NCI-H226 (cell line): ENCODE measurements around the gene CCNG1.
A peak's percentile ranks its signal among the peaks of the same experiment; 100 is the strongest.
"Not testable (repeated sequence)": the region's sequence is repeated elsewhere in the genome, so short reads cannot be mapped to it uniquely, and the experiment has no call there.

Source experiments
- DNase-seq: peaks from one replicate; pipeline ENCODE4 v3.0.0-alpha.2; 2015

The CCNG1 gene, protein sequence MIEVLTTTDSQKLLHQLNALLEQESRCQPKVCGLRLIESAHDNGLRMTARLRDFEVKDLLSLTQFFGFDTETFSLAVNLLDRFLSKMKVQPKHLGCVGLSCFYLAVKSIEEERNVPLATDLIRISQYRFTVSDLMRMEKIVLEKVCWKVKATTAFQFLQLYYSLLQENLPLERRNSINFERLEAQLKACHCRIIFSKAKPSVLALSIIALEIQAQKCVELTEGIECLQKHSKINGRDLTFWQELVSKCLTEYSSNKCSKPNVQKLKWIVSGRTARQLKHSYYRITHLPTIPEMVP

DNA sequence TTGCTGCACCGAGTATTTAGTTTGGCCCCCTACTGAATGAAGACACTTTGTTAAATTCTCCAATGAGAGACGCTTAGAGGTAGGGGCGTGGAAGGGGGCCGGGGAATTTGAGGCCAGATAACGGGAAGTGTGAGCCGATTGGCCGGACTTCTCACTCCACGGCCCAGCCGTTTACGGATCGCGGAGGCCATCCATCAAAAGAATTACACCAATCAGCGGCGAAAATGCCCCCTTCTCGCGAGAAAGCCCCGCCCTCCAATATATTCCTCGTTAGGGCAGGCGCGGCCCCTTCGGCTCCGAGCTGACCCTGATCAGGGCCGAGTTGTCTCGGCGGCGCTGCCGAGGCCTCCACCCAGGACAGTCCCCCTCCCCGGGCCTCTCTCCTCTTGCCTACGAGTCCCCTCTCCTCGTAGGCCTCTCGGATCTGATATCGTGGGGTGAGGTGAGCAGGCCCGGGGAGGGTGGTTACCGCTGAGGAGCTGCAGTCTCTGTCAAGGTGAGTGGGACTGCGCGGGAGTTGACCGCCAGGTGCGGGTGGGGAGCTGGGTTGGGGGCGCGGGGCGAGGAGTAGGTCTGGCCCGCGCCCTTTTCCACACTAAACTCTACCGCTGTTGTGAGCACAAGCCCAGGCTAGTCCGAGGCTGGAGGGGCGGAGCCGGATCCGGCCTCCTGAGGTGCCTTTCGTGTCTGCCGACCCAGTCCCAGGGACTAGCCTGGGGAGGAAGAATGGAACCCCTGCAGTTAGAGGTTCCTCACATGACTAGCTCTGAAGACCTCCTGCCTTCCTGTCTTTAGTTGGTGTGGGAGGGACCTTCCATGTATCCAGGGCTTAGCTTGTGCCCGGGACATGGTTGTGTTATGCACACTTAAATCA, at the start of gene CCNG1:
Gene CCNG1 (plus strand): TSS at position 287 of the 874 bp plus-strand sequence. CDS start 1,662 bp downstream, outside the sequence.
- DNase-seq: peak; percentile 96

DNA sequence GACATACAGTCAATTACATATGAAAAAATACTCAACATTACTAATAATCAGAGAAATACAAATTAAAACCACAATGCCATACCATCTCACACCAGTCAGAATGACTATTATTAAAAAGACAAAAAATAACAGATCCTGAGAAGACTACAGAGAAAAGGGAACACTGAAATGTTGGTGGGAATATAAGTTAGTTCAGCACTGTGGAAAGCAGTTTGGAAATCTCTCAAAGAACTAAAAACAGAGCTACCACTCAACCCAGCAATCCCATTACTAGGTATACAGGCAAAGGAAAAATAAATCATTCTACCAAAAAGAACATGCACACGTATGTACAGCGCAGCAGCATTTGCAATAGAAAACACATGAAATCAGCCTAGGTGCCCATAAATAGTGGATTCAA, 41.6 kb upstream of the CCNG1 start:
- no peak for DNase-seq

DNA sequence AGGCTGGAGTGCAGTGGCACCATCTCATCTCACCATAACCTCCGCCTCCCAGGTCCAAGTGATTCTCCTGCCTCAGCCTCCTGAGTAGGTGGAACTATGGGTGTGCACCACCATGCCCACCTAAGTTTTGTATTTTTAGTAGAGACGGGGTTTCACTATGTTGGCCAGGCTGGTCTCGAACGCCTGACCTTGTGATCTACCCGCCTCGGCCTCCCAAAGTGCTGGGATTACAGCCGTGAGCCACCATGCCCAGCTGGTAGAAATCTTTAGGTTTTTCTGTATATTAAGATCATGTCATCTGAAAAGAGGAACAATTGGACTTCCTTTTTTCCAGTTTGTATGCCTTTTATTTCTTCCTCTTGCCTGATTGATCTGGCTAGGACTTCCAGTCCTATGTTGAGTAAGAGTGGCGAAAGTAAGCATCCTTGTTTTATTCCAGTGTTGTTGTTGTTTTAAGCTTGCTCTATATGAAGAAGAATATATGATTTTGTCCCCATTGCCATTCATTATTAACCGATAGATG, 40.5 kb upstream of the CCNG1 start:
- not testable (repeated sequence) for DNase-seq

DNA sequence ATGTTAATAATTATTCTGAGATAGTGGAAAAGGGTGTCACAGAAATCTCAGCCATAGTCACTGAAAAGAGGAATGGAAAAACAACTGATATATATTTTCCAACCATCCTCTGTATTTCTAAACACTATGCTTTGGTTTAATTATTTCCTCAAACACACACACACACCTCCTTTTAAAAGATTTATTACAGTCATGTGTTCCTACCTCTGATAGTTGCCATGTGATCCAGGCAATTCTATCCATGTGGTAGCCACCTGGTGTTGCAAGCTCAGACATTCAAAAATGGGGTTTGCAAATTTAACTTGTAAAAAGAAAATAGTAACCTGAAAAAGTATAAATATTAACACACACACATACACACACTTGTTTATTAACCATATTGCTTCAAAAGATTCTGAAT, 40.0 kb upstream of the CCNG1 start:
- no peak for DNase-seq

DNA sequence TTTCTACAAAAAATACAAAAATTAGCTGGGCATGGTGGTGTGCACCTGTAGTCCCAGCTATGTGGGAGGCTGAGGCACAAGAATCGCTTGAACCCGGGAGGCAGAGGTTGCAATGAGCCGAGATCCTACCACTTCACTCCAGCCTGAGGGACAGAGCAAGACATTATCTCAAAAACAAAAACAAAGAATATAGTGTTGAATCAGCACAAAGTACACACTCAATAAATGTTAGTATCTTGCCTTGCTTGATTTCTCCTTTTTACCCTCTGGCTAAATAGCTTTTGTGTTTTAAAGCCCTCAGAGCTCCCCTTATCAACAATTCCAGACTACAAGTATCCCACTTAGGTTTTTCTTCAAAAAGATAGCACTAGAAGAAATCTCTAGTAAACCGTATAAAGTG, 37.5 kb upstream of the CCNG1 start:
- DNase-seq: no peak

DNA sequence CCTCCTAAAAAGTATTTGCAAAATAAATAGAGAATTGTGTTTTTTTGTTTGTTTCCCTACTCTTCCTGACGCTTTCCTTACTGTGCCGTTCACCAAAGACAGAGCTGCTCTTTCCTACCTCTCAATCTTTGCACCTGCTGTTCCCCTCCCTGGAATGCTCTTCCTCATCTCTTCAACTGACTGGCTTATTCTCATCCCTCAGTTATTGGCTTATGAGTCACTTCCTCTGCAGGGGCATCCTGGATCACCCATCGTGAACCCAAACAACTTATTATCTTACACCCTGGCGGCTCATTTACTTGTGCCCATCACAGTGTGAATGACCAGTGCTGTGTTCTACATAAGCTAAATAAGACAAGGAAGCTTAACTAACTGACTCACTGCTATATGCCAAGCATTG, 36.1 kb upstream of the CCNG1 start:
- DNase-seq: no peak

DNA sequence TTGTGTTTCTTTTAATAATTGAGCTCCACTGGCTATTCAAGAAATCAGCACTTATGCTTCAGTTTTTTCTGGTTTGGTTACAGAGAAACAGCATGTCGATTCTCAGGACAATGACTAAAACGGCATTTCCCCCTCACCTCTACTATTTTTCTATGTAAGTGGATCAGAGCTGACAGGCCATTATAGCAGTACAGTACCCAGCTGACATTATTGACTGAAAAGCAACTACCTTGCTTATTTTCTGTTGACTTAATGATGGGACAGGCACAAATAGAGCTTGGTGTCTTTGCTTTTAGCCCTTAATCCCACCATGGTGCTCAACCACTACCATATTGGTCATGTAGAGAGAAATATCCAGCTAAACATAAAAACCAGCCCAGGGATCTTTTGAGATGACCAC, 35.4 kb upstream of the CCNG1 start:
- no peak for DNase-seq

DNA sequence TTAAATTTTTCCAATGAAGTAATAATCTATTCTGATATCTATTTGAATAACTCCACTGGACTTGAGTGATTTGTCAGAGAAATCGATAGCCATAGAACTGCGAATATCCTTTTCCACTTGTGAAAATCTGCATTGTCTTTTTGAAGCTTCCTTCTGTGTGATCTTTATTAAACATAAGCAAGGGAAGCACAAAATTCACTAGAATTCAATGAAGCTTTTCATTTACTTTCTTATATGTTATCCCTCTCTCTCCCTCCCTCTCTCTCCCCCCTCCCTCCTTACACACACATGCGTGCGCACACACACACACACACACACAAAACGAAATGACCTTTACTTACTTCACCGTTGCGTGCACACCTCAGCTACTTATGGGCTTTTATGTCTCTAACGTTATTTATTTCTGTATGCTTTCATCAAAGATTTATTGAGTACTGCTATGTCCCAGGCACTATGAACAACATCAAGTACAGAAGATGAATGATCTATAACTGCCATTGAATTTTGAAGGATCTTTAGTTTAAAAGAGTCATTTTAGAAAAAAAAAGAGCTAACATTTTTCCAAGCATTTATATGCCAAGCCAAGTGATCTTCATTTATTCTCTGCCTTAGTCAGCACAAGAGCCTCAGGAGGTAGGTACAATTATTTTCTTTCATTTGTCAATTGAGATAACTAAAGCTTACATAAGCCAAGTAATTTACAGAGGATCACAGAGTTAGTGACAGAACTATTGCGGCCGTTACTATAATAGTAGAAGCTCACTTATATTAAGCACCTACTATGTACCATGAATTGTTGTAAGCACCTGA, 32.8 kb upstream of the CCNG1 start:
- no peak for DNase-seq

DNA sequence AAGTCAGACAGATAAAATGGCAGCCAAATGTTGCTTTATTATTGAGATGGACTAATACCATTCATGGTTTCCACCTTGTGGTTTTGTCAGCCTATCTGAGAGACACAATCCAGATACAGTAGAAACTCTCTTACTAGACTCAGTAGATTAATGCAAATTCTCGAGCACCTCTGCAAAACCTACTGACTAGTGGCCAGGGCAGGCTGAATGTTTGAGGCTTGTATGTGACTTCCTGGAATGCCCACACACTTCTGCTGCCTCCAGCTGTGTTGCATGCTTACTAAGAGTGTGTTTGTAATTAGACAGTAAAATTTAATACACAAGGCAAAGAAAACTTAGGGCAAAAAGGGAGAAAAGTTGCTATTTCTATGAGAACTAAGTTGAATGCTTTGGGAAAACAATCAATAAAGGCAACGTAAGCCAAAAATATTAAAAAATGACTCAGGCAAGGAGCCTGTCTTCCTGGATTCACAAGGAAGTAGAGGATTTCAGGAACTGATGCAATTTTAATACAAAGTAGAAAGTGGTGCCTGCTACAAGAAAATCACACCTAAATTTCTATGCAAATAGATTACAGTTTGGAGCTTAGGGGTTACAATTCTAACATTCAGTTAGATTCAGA, 30.2 kb upstream of the CCNG1 start:
- DNase-seq: no peak

DNA sequence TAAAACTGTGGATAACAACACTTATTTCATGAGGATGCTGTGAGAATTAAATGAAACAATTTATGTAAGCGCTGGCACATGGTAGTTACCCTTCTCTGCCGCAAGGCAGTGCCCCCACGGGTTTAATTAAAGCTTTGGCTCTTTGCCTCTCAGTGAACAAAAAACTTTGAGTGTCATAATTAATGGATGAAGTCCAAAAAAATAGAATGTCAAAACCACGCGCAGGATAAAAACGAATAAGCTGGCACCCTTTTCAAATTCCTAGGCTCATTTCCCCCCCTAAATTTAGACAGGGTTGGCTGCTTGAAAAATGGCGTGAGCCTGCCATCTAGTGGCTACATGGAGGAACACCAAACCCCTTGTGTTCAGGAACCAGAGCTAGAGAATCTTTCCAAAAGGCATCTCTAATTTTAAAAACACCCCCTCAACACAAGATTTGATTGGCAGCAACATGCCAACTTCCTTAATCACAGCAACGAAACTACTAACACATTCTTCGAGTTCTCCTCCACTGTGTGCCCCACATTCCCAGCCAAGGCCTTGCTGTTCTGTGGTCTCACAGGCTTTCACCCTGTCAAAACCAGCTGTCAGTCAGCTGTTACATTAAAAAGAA, 29.0 kb upstream of the CCNG1 start:
- peak; percentile 20 for DNase-seq

DNA sequence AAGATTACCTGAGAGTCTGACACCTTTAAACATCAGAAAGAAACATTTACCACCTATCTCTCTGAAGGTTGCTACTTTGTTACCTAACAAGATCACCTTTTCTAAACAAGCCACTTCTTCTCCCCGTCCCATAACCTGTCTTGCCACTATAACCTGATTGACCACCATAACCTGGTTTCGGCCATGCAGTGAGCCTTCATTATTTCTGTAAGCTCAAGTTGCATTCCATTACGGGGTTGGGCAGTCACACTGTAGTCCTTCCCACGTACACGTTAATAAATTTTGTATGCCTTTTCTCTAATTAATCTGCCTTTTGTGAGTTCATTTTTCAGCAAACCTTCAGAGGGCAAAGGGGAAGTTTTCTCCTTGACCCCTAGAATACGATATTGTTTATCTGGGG, 28.0 kb upstream of the CCNG1 start:
- DNase-seq: no peak

DNA sequence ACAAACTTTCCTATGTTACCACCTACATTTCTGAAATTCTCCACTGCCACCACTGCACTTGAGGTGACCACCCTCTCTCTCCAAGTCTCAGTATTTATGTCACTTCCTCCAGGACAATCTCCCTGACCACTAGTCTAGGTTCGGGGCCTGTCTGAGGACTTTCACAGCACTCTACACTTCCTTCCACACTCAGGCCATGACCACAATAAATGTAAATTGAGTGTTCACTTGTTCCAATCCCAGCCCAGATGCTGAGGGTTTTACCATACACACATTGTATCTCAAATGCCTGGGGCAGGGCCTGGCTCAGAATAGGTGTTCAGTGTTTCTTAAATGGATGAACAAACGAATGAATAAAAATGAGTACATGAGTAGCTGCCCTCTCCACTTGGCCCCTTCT, 26.9 kb upstream of the CCNG1 start:
- no peak for DNase-seq

DNA sequence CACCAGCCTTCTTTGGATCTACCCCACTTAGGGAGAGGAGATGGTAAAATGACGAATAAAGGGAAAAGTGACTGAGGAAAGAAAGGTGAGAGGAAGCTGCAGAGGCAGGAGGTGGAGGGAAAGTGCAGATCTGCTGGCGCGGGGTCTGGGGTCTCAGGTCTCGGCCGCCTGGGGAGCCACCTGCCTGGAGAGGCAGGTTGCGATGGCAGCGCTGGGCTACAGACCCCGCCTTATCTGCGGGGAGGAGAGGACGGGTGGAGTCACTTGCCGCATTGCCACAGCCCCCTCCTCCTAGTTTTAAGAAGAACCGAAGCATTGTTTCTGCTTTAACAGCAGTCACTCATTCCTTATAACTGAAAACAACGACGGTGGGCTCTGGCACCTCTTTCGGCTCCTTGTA, 21.7 kb upstream of the CCNG1 start:
- DNase-seq: not testable (repeated sequence)

DNA sequence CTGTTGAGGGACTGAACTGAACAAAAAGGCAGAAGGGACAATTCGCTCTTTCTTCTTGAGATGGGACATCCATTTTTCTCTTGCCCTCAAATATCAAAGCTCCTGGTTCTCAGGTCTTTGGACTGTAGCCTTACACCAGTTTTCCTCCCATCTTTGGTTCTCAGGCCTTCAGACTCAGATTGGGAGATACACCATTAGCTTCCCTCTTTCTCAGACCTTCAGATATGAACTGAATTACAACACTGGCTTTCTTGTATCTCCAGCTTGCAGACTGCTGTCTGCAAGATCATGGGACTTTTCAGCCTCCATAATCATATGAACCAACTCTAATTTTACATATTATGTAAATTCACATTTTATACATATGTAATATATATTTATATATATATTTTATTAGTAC, 12.6 kb upstream of the CCNG1 start:
- DNase-seq: no peak

DNA sequence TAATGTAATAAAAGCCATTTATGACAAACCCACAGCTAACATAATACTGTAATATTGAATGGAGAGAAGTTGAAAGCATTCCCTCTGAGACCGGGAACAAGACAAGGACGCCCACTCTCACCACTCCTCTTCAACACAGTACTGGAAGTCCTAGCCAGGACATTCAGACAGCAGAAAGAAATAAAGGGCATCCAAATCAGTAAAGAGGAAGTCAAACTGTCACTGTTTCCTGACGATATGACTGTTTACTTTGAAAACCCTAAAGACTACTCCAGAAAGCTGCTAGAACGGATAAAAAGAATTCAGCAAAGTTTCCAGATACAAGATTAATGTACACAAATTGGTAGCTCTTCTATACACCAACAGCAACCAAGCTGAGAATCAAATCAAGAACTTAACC, 11.3 kb upstream of the CCNG1 start:
- not testable (repeated sequence) for DNase-seq

DNA sequence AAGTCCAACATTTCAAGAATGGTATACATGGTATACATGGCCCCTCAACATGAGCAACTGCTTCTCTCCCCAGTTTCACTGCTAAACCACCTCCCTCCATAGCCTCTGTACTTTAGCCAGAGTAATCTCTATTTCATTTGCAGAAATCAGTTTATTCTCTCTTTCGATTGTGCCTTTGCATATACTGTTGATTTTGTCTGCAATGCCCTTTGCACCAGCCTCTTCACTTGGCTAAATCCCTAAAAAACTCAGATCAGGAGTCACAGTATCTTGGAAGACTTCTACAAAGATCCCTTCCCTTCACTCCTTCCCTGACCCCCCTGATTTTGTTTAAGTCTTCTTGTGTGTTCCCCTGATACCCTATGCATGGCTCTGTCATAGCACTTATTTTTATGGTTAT, 4.9 kb upstream of the CCNG1 start:
- DNase-seq: no peak

DNA sequence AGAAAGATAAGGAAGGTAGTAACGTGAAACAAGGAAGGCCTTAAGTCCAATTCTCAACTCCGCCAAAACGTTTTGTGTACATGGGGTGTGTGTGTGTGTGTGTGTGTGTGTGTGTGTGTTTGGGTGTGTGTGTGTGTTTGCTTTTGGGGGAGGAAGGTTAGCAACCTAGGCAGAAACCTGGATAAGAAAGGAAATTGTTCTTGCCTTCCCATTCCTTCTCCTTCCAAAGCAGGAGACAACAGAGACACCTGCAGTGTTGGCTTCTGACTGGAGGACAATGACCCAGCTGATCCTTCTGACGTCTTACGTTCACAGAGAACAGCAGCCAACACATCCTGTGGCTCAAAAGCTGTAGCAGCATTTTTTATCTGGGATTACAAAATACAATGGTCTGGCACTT, 4.1 kb upstream of the CCNG1 start:
- no peak for DNase-seq

DNA sequence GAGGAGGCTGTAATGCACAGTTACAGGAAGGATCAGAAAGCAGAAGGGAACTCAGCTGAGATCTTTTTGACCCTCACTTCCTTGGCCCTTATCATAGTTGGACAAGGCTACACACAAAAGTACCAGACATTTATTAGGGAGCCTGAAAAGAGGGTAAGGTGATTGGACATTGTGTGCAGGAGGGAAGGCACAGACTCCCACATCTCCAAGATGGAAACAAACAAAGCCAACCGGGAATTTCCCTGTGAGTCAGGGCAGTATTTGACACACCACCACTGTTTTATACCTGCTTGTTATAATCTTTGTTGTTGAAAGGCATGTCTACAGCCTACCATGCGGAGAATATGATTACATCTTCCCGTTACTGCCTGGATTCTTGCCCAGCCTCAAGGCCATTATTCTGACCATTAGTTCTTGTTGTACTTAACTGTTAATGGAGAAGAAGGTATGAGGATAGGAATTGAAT, 3.0 kb upstream of the CCNG1 start:
- DNase-seq: peak; percentile 90

DNA sequence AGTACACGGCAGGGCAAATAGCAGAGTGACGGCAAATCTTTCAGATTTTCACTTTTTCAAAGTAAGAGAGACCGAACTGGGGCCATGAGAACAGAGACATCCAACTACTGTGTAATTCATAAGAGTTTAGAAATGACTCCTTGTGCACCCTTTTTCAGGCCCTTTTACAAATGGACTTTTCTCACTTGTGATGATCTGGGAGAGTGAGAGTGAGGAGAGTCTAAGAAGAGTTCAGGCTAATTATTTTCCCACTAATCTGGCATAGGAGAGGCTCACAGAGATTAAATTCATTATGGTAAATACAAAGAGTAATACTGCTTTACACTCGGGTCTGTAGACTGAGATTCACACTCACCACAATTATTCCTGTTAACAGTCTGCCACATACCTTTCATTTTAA, 880 bp upstream of the CCNG1 start:
- no peak for DNase-seq

DNA sequence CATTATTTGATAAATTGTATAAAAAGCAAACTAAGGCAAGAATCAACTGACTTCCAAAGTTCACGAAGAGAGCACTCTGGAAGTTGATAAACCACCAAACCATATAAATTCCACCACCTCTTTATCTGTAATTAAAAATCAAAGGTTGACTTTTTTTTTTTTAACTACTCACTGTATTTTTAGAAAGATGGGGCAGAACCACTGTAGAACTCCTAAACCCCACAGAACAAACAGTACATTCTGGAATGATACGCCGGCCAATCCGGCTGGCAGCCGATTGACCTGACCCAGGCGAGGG, 435 bp upstream of the CCNG1 start:
- DNase-seq: no peak

DNA sequence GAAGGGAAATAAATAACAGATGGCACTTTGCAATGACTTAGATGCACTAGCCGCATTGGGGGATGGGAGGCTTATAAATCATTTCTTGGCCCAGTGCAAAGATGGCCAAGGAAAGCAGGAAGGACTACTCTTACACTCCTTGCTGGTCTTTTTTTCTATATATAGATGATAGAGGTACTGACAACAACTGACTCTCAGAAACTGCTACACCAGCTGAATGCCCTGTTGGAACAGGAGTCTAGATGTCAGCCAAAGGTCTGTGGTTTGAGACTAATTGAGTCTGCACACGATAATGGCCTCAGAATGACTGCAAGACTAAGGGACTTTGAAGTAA, 1.7 kb downstream of the CCNG1 start:
- no peak for DNase-seq

DNA sequence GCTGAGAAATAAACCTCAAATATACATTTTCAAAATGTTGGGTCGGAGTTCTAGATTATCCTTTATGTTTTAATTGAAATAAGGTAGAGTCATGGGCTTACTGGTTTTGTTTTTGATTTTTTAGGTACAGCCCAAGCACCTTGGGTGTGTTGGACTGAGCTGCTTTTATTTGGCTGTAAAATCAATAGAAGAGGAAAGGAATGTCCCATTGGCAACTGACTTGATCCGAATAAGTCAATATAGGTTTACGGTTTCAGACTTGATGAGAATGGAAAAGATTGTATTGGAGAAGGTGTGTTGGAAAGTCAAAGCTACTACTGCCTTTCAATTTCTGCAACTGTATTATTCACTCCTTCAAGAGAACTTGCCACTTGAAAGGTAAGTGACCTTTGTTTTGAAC, 3.6 kb downstream of the CCNG1 start:
- DNase-seq: no peak

DNA sequence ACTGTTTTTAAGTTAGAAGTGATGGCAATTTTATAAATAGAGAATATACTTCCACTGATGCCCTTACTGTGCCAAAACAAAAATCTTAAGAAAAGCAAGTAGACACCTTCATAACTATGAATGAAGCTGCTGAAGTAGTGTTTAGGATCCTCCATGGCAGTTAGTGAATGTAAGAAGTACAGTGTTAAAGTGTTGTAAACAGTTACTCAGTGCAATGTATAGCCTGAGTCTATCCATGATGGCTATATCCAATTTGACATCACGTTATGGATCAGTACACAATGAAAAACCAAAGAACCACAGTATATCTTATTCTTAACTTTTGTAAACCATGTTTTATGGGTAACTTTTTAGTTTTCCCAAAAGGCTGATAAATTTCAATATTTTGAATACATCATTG, 7.1 kb downstream of the CCNG1 start:
- no peak for DNase-seq
